Measurements from ENCODE around the gene ATP9B. TPM values are rescaled to one million over a fixed set of nuclear protein-coding genes. Genes with fewer than 3 reads are reported as not detected.

The ATP9B gene
- total RNA-seq, 1 experiment from 2014 or later: 17.9 TPM

GRCh38 chr18:79410171-79410641 is 341.0 kb downstream of the ATP9B start:
- H3K4me1 ChIP-seq (ENCODE audit: insufficient read depth, low read length, poor library complexity, severe bottlenecking): peaks cover 20% of the 10 kb centered on the region
- no TSS peak for BruUV-seq (replicated peaks)
- no peak overlapping the region for H3K4me3 ChIP-seq (ENCODE audit: low read depth, low read length, poor library complexity, severe bottlenecking)
- H3K9me3 ChIP-seq (ENCODE audit: low read depth, low read length, poor library complexity, severe bottlenecking): no peaks in the 10 kb centered on the region
- CTCF ChIA-PET: no interaction called here
- POLR2A ChIA-PET (ENCODE audit: low non-redundant PET): no interaction called here
- H3K27me3 ChIP-seq (replicated peaks; ENCODE audit: insufficient read depth, low read depth, low read length, poor library complexity): no peaks in the 10 kb centered on the region
- H3K36me3 ChIP-seq (ENCODE audit: insufficient read depth, low read length, poor library complexity, severe bottlenecking): no peaks in the 10 kb centered on the region
- DNase-seq (ENCODE audit: low spot score): no peak
- H3K27ac ChIP-seq (ENCODE audit: low read depth, low read length, poor library complexity, severe bottlenecking): no peak overlapping the region
- intact Hi-C loops (cut with micrococcal nuclease; ENCODE audit: unreplicated experiment): no loop called here
- no peak for TF ChIP-seq CTCF (conservative IDR thresholded peaks at IDR 0.05; ENCODE audit: low read depth, low read length)
- no peak for TF ChIP-seq EZH2 (IDR thresholded peaks at IDR 0.05; ENCODE audit: borderline replicate concordance, low read depth, low read length, poor library complexity, severe bottlenecking)

GRCh38 chr18:79410731-79411613 is 341.8 kb downstream of the ATP9B start:
- Histone ChIP-seq H3K27me3 (replicated peaks; ENCODE audit: insufficient read depth, low read depth, low read length, poor library complexity) (no peaks in the 10 kb centered on the region), H3K9me3 (ENCODE audit: low read depth, low read length, poor library complexity, severe bottlenecking) (no peaks in the 10 kb centered on the region), H3K4me3 (ENCODE audit: low read depth, low read length, poor library complexity, severe bottlenecking) (no peak overlapping the region), H3K4me1 (ENCODE audit: insufficient read depth, low read length, poor library complexity, severe bottlenecking) (peaks cover 13% of the 10 kb centered on the region), H3K36me3 (ENCODE audit: insufficient read depth, low read length, poor library complexity, severe bottlenecking) (no peaks in the 10 kb centered on the region), H3K27ac (ENCODE audit: low read depth, low read length, poor library complexity, severe bottlenecking) (no peak overlapping the region)
- POLR2A ChIA-PET (ENCODE audit: low non-redundant PET): no interaction called here
- intact Hi-C loops (cut with micrococcal nuclease; ENCODE audit: unreplicated experiment): no loop called here
- DNase-seq (ENCODE audit: low spot score): no peak
- TF ChIP-seq CTCF (conservative IDR thresholded peaks at IDR 0.05; ENCODE audit: low read depth, low read length) (no peak), EZH2 (IDR thresholded peaks at IDR 0.05; ENCODE audit: borderline replicate concordance, low read depth, low read length, poor library complexity, severe bottlenecking) (no peak)
- CTCF ChIA-PET: no interaction called here
- BruUV-seq (replicated peaks): no TSS peak

GRCh38 chr18:79411614-79412526 is 342.7 kb downstream of the ATP9B start:
- intact Hi-C loops (cut with micrococcal nuclease; ENCODE audit: unreplicated experiment): no loop called here
- H3K4me1 ChIP-seq (ENCODE audit: insufficient read depth, low read length, poor library complexity, severe bottlenecking): peaks cover 9% of the 10 kb centered on the region
- CTCF ChIA-PET: no interaction called here
- no peak overlapping the region for H3K4me3 ChIP-seq (ENCODE audit: low read depth, low read length, poor library complexity, severe bottlenecking)
- BruUV-seq (replicated peaks): no TSS peak
- TF ChIP-seq CTCF (conservative IDR thresholded peaks at IDR 0.05; ENCODE audit: low read depth, low read length): no peak
- no peak for TF ChIP-seq EZH2 (IDR thresholded peaks at IDR 0.05; ENCODE audit: borderline replicate concordance, low read depth, low read length, poor library complexity, severe bottlenecking)
- no peak overlapping the region for H3K27ac ChIP-seq (ENCODE audit: low read depth, low read length, poor library complexity, severe bottlenecking)
- POLR2A ChIA-PET (ENCODE audit: low non-redundant PET): no interaction called here
- no peaks in the 10 kb centered on the region for H3K27me3 ChIP-seq (replicated peaks; ENCODE audit: insufficient read depth, low read depth, low read length, poor library complexity)
- no peak for DNase-seq (ENCODE audit: low spot score)
- H3K36me3 ChIP-seq (ENCODE audit: insufficient read depth, low read length, poor library complexity, severe bottlenecking): no peaks in the 10 kb centered on the region
- H3K9me3 ChIP-seq (ENCODE audit: low read depth, low read length, poor library complexity, severe bottlenecking): no peaks in the 10 kb centered on the region

Data from A673 (cell line).